ENCODE data around the gene RASAL3. TPM values are rescaled to one million over a fixed set of nuclear protein-coding genes. Genes with fewer than 3 reads are reported as not detected.
"Not testable (repeated sequence)": the region's sequence is repeated elsewhere in the genome, so short reads cannot be mapped to it uniquely, and the experiment has no call there.

The RASAL3 gene
- total and polyA plus RNA-seq, 2 donors (not counting 1 experiment from before 2014, with no cell fraction given): not detected

- H3K79me2 ChIP-seq (ENCODE audit: control insufficient read depth, insufficient read depth, low read length): no peaks in the 10 kb centered on the region
- no peaks in the 10 kb centered on the region for H3K36me3 ChIP-seq (ENCODE audit: control insufficient read depth, insufficient read depth, low read length)
- H3K27ac ChIP-seq (ENCODE audit: insufficient read depth, low read length): no peak overlapping the region
- H3K27me3 ChIP-seq (ENCODE audit: control insufficient read depth, insufficient read depth, low read length): no peaks in the 10 kb centered on the region
- no peaks in the 10 kb centered on the region for H3K4me1 ChIP-seq (ENCODE audit: control insufficient read depth, extremely low read depth, insufficient read depth, low read length)
- H3K4me3 ChIP-seq (replicated peaks in 1 of 4; ENCODE audit: control extremely low read depth in 1 of 4, insufficient read depth in 1 of 4, low read depth in 3 of 4, low read length in 4 of 4): no peak overlapping the region
- no peak overlapping the region for H3K4me2 ChIP-seq (ENCODE audit: extremely low read depth, insufficient read depth, low read length)
- H3K9ac ChIP-seq (ENCODE audit: insufficient read depth, low read length): no peak overlapping the region
- no peaks in the 10 kb centered on the region for H3K9me3 ChIP-seq (ENCODE audit: control insufficient read depth, insufficient read depth, low read depth, low read length)
- TF ChIP-seq EZH2 (IDR thresholded peaks at IDR 0.05; ENCODE audit: low read length, missing control alignments): no peak
- no peak for TF ChIP-seq CTCF (conservative IDR thresholded peaks at IDR 0.05 in 1 of 2, IDR thresholded peaks at IDR 0.05 in 1 of 2; ENCODE audit: low read depth in 1 of 2, low read length in 2 of 2)
- no peak for DNase-seq (ENCODE audit: low read depth in 2 of 2)
- H2AFZ ChIP-seq (ENCODE audit: low read length): no peak overlapping the region
- no peaks in the 10 kb centered on the region for H4K20me1 ChIP-seq (ENCODE audit: control insufficient read depth, extremely low read depth, insufficient read depth, low read length)
Observed at GRCh38 chr19:15476325-15476724, 12.0 kb upstream of the RASAL3 start.

GRCh38 chr19:15475611-15476010, 11.3 kb upstream of the RASAL3 start:
- Histone ChIP-seq H3K27me3 (ENCODE audit: control insufficient read depth, insufficient read depth, low read length) (no peaks in the 10 kb centered on the region), H3K4me1 (ENCODE audit: control insufficient read depth, extremely low read depth, insufficient read depth, low read length) (no peaks in the 10 kb centered on the region), H3K79me2 (ENCODE audit: control insufficient read depth, insufficient read depth, low read length) (no peaks in the 10 kb centered on the region), H3K4me2 (ENCODE audit: extremely low read depth, insufficient read depth, low read length) (no peak overlapping the region), H4K20me1 (ENCODE audit: control insufficient read depth, extremely low read depth, insufficient read depth, low read length) (no peaks in the 10 kb centered on the region), H3K4me3 (replicated peaks in 1 of 4; ENCODE audit: control extremely low read depth in 1 of 4, insufficient read depth in 1 of 4, low read depth in 3 of 4, low read length in 4 of 4) (no peak overlapping the region), H3K9ac (ENCODE audit: insufficient read depth, low read length) (no peak overlapping the region), H3K36me3 (ENCODE audit: control insufficient read depth, insufficient read depth, low read length) (no peaks in the 10 kb centered on the region), H3K9me3 (ENCODE audit: control insufficient read depth, insufficient read depth, low read depth, low read length) (no peaks in the 10 kb centered on the region), H2AFZ (ENCODE audit: low read length) (no peak overlapping the region), H3K27ac (ENCODE audit: insufficient read depth, low read length) (no peak overlapping the region)
- TF ChIP-seq EZH2 (IDR thresholded peaks at IDR 0.05; ENCODE audit: low read length, missing control alignments) (no peak), CTCF (conservative IDR thresholded peaks at IDR 0.05 in 1 of 2, IDR thresholded peaks at IDR 0.05 in 1 of 2; ENCODE audit: low read depth in 1 of 2, low read length in 2 of 2) (no peak)
- no peak for DNase-seq (ENCODE audit: low read depth in 2 of 2)

- H3K4me3 ChIP-seq (replicated peaks in 1 of 4; ENCODE audit: control extremely low read depth in 1 of 4, insufficient read depth in 1 of 4, low read depth in 3 of 4, low read length in 4 of 4): no peak overlapping the region
- TF ChIP-seq EZH2 (IDR thresholded peaks at IDR 0.05; ENCODE audit: low read length, missing control alignments) (no peak), CTCF (conservative IDR thresholded peaks at IDR 0.05 in 1 of 2, IDR thresholded peaks at IDR 0.05 in 1 of 2; ENCODE audit: low read depth in 1 of 2, low read length in 2 of 2) (no peak)
- H3K9me3 ChIP-seq (ENCODE audit: control insufficient read depth, insufficient read depth, low read depth, low read length): no peaks in the 10 kb centered on the region
- no peak overlapping the region for H2AFZ ChIP-seq (ENCODE audit: low read length)
- H3K36me3 ChIP-seq (ENCODE audit: control insufficient read depth, insufficient read depth, low read length): no peaks in the 10 kb centered on the region
- H3K4me2 ChIP-seq (ENCODE audit: extremely low read depth, insufficient read depth, low read length): no peak overlapping the region
- no peaks in the 10 kb centered on the region for H4K20me1 ChIP-seq (ENCODE audit: control insufficient read depth, extremely low read depth, insufficient read depth, low read length)
- no peaks in the 10 kb centered on the region for H3K79me2 ChIP-seq (ENCODE audit: control insufficient read depth, insufficient read depth, low read length)
- no peak overlapping the region for H3K9ac ChIP-seq (ENCODE audit: insufficient read depth, low read length)
- no peak overlapping the region for H3K27ac ChIP-seq (ENCODE audit: insufficient read depth, low read length)
- H3K4me1 ChIP-seq (ENCODE audit: control insufficient read depth, extremely low read depth, insufficient read depth, low read length): no peaks in the 10 kb centered on the region
- no peak for DNase-seq (ENCODE audit: low read depth in 2 of 2)
- H3K27me3 ChIP-seq (ENCODE audit: control insufficient read depth, insufficient read depth, low read length): no peaks in the 10 kb centered on the region
Observed at GRCh38 chr19:15475169-15475568, 10.8 kb upstream of the RASAL3 start.

- H3K4me1 ChIP-seq (ENCODE audit: control insufficient read depth, extremely low read depth, insufficient read depth, low read length); H3K4me2 ChIP-seq (ENCODE audit: extremely low read depth, insufficient read depth, low read length); H3K4me3 ChIP-seq (replicated peaks in 1 of 4; ENCODE audit: control extremely low read depth in 1 of 4, insufficient read depth in 1 of 4, low read depth in 3 of 4, low read length in 4 of 4); H3K79me2 ChIP-seq (ENCODE audit: control insufficient read depth, insufficient read depth, low read length); DNase-seq (ENCODE audit: low read depth in 2 of 2); H2AFZ ChIP-seq (ENCODE audit: low read length); H3K36me3 ChIP-seq (ENCODE audit: control insufficient read depth, insufficient read depth, low read length); H3K27me3 ChIP-seq (ENCODE audit: control insufficient read depth, insufficient read depth, low read length); H3K9ac ChIP-seq (ENCODE audit: insufficient read depth, low read length); H3K9me3 ChIP-seq (ENCODE audit: control insufficient read depth, insufficient read depth, low read depth, low read length); H4K20me1 ChIP-seq (ENCODE audit: control insufficient read depth, extremely low read depth, insufficient read depth, low read length); H3K27ac ChIP-seq (ENCODE audit: insufficient read depth, low read length): not testable (repeated sequence)
Observed at GRCh38 chr19:15473821-15474220, 9.5 kb upstream of the RASAL3 start.

Measured in fibroblast of lung (primary cell).